Measurements from ENCODE around the gene PDE6H. TPM values are rescaled to one million over a fixed set of nuclear protein-coding genes. Genes with fewer than 3 reads are reported as not detected.

Gene PDE6H
- total and polyA plus RNA-seq, 7 donors: not detected

- Histone ChIP-seq H3K4me1 (peaks cover 0 to 30% (median 12%) of the 10 kb centered on the region in 4 donors), H3K4me3 (no peak overlapping the region), H3K9me3 (no peaks in the 10 kb centered on the region), H3K27me3 (no peaks in the 10 kb centered on the region), H3K36me3 (no peaks in the 10 kb centered on the region), H3K27ac (no peak overlapping the region)
- TF ChIP-seq POLR2AphosphoS5 (IDR thresholded peaks at IDR 0.05): no peak
- TF ChIP-seq POLR2A (IDR thresholded peaks at IDR 0.05): no peak
- TF ChIP-seq CTCF (IDR thresholded peaks at IDR 0.05): no peak
- TF ChIP-seq EP300 (IDR thresholded peaks at IDR 0.05): no peak
- 67 to 87% methylated on average over 2 of the region's 2 CpGs for WGBS, 2 donors
- intact Hi-C loops (cut with DNase I): no loop called here
- DNase-seq: no peak
Measured at GRCh38 chr12:14934511-14934910, 38.3 kb upstream of the PDE6H start.

- WGBS, 2 donors: 21 to 67% methylated on average over 4 of the region's 4 CpGs
- H3K27ac ChIP-seq: peak overlapping the region in 1 of 4 donors; percentile 5
- no peaks in the 10 kb centered on the region for H3K27me3 ChIP-seq
- no peaks in the 10 kb centered on the region for H3K9me3 ChIP-seq
- no peak overlapping the region for H3K4me3 ChIP-seq
- no peak for TF ChIP-seq POLR2A (IDR thresholded peaks at IDR 0.05)
- no peak for TF ChIP-seq CTCF (IDR thresholded peaks at IDR 0.05)
- TF ChIP-seq EP300 (IDR thresholded peaks at IDR 0.05): no peak
- no peak for TF ChIP-seq POLR2AphosphoS5 (IDR thresholded peaks at IDR 0.05)
- DNase-seq: no peak
- peaks cover 0 to 27% (median 10%) of the 10 kb centered on the region in 4 donors for H3K4me1 ChIP-seq
- no peaks in the 10 kb centered on the region for H3K36me3 ChIP-seq
- intact Hi-C loops (cut with DNase I): no loop called here
Measured at GRCh38 chr12:14935031-14935430, 37.8 kb upstream of the PDE6H start.

- H3K9me3 ChIP-seq: no peaks in the 10 kb centered on the region
- intact Hi-C loops (cut with DNase I): no loop called here
- TF ChIP-seq POLR2AphosphoS5 (IDR thresholded peaks at IDR 0.05) (no peak), CTCF (IDR thresholded peaks at IDR 0.05) (no peak), EP300 (IDR thresholded peaks at IDR 0.05) (no peak), POLR2A (IDR thresholded peaks at IDR 0.05) (no peak)
Measured at GRCh38 chr12:14936224-14936861, 36.5 kb upstream of the PDE6H start.

GRCh38 chr12:14937014-14937413 lies 35.8 kb upstream of the PDE6H start:
- TF ChIP-seq CTCF (IDR thresholded peaks at IDR 0.05): no peak
- TF ChIP-seq POLR2AphosphoS5 (IDR thresholded peaks at IDR 0.05): no peak
- TF ChIP-seq POLR2A (IDR thresholded peaks at IDR 0.05): no peak
- TF ChIP-seq EP300 (IDR thresholded peaks at IDR 0.05): no peak
- Histone ChIP-seq H3K27me3 (no peaks in the 10 kb centered on the region), H3K36me3 (no peaks in the 10 kb centered on the region), H3K9me3 (no peaks in the 10 kb centered on the region), H3K4me1 (peaks cover 0 to 15% (median 3%) of the 10 kb centered on the region in 4 donors), H3K4me3 (no peak overlapping the region), H3K27ac (no peak overlapping the region)
- intact Hi-C loops (cut with DNase I): no loop called here
- 89 to 93% methylated on average over 3 of the region's 3 CpGs for WGBS, 2 donors
- no peak for DNase-seq

More at GRCh38 chr12:14936224-14936861, 36.5 kb upstream of the PDE6H start:
- no peak overlapping the region for H3K27ac ChIP-seq
- WGBS, 2 donors: 91 to 92% methylated on average over 6 of the region's 6 CpGs
- H3K36me3 ChIP-seq: no peaks in the 10 kb centered on the region
- DNase-seq: no peak
- peaks cover 0 to 15% (median 3%) of the 10 kb centered on the region in 4 donors for H3K4me1 ChIP-seq
- no peaks in the 10 kb centered on the region for H3K27me3 ChIP-seq
- H3K4me3 ChIP-seq: no peak overlapping the region

- no peaks in the 10 kb centered on the region for H3K36me3 ChIP-seq
- intact Hi-C loops (cut with DNase I): no loop called here
- no peaks in the 10 kb centered on the region for H3K9me3 ChIP-seq
- peaks cover 0 to 15% (median 3%) of the 10 kb centered on the region in 4 donors for H3K4me1 ChIP-seq
- no peak overlapping the region for H3K27ac ChIP-seq
- no peak overlapping the region for H3K4me3 ChIP-seq
- TF ChIP-seq EP300 (IDR thresholded peaks at IDR 0.05) (no peak), CTCF (IDR thresholded peaks at IDR 0.05) (no peak), POLR2A (IDR thresholded peaks at IDR 0.05) (no peak), POLR2AphosphoS5 (IDR thresholded peaks at IDR 0.05) (no peak)
- 83 to 88% methylated on average over 1 of the region's 1 CpG for WGBS, 2 donors
- DNase-seq: no peak
- H3K27me3 ChIP-seq: no peaks in the 10 kb centered on the region
Measured at GRCh38 chr12:14937689-14938088, 35.2 kb upstream of the PDE6H start.

All from sigmoid colon (tissue), 7 donors.